ENCODE results near the gene ATP2C2. TPM values are rescaled to one million over a fixed set of nuclear protein-coding genes. Genes with fewer than 3 reads are reported as not detected.
A peak's percentile ranks its signal among the peaks of the same experiment; 100 is the strongest.

ATP2C2 gene
- total RNA-seq, 1 experiment from 2014 or later = 4.0 TPM

GRCh38 chr16:84357191-84357651, 11.1 kb upstream of the ATP2C2 start:
- no peak overlapping the region for H2BK12ac ChIP-seq (ENCODE audit: insufficient read length, low read depth, low read length)
- H3K18ac ChIP-seq (ENCODE audit: insufficient read length, low read depth, low read length) = no peak overlapping the region
- no peak overlapping the region for H3K14ac ChIP-seq (ENCODE audit: insufficient read depth, low read length)
- H2AK5ac ChIP-seq (ENCODE audit: insufficient read length, low read length) = no peak overlapping the region
- no peak overlapping the region for H2BK120ac ChIP-seq (ENCODE audit: low read depth, low read length, poor library complexity, severe bottlenecking)
- H3K56ac ChIP-seq (ENCODE audit: insufficient read length, low read depth, low read length) = no peak overlapping the region
- no peak overlapping the region for H3K4ac ChIP-seq (ENCODE audit: low read depth, low read length)
- no peaks in the 10 kb centered on the region for H3K79me2 ChIP-seq (ENCODE audit: insufficient read depth, low read length)
- no peak overlapping the region for H3K9ac ChIP-seq (ENCODE audit: extremely low read depth, insufficient read length, low read length)
- DNase-seq = no peak
- no peak overlapping the region for H4K5ac ChIP-seq (ENCODE audit: insufficient read length, low read depth, low read length)
- H4K91ac ChIP-seq (ENCODE audit: insufficient read length, low read depth, low read length) = no peak overlapping the region
- H3K9me3 ChIP-seq (ENCODE audit: control insufficient read depth, low read depth, low read length) = no peaks in the 10 kb centered on the region
- no peak overlapping the region for H2BK5ac ChIP-seq (ENCODE audit: insufficient read length, low read length)
- Mint-ChIP-seq H3K27ac (peak overlapping the region in 1 of 3 experiments; percentile 64; a peak in 1 of 7 replicates), H3K4me1 (peaks cover 21 to 33% of the 10 kb centered on the region in 2 experiments), H3K4me3 (no peak overlapping the region), H3K36me3 (ENCODE audit: insufficient read depth in 1 of 3, low read depth in 3 of 3) (no peaks in the 10 kb centered on the region), H3K27me3 (ENCODE audit: low read depth) (peaks cover 3% of the 10 kb centered on the region), H3K9me3 (no peaks in the 10 kb centered on the region; a peak in 1 of 5 replicates)
- H3K27me3 ChIP-seq (ENCODE audit: insufficient read depth, low read length) = no peaks in the 10 kb centered on the region
- WGBS (ENCODE audit: extremely low coverage, insufficient read length, low lambda C conversion rate) = no CpG with 5 or more reads among the region's 9 CpGs
- H4K8ac ChIP-seq (replicated peaks; ENCODE audit: insufficient read length, low read depth, low read length) = no peak overlapping the region
- no peak overlapping the region for H3K27ac ChIP-seq (ENCODE audit: insufficient read length, low read depth, low read length)
- no peak overlapping the region for H3T11ph ChIP-seq (ENCODE audit: low read length)
- TF ChIP-seq CTCF (conservative IDR thresholded peaks at IDR 0.05) = no peak
- H3K4me1 ChIP-seq (ENCODE audit: insufficient read depth, low read length) = no peaks in the 10 kb centered on the region
- H3K79me1 ChIP-seq (ENCODE audit: insufficient read depth, low read depth, low read length, poor library complexity, severe bottlenecking) = no peaks in the 10 kb centered on the region
- H3K23ac ChIP-seq (ENCODE audit: insufficient read length, low read depth, low read length) = no peak overlapping the region
- no peak overlapping the region for H2BK20ac ChIP-seq (ENCODE audit: low read depth, low read length, poor library complexity, severe bottlenecking)
- no peak overlapping the region for H2AFZ ChIP-seq (ENCODE audit: low read length)
- no peak overlapping the region for H2BK15ac ChIP-seq (ENCODE audit: low read depth, low read length)
- H4K20me1 ChIP-seq (ENCODE audit: control insufficient read depth, insufficient read depth, insufficient read length) = no peaks in the 10 kb centered on the region
- H3K23me2 ChIP-seq (ENCODE audit: insufficient read length, low read depth, low read length, poor library complexity, severe bottlenecking) = no peaks in the 10 kb centered on the region
- H3K4me2 ChIP-seq (ENCODE audit: insufficient read depth, insufficient read length, low read length) = no peak overlapping the region

Measured in H9 (cell line).